Effector memory CD4-positive, alpha-beta T cell (primary cell): ENCODE results near the gene PAFAH1B1.

Experiments
- DNase-seq, 3 donors: peaks; one replicate each; pipeline ENCODE4 v3.0.0-alpha.2; 2020
- H3K27ac ChIP-seq: 2 replicates; pipeline ENCODE4 v1.7.0; 2013; ENCODE audit warnings: mild to moderate bottlenecking, low read length, moderate library complexity; ENCODE audit not compliant: insufficient read depth, poor library complexity, severe bottlenecking
- H3K27me3 ChIP-seq: replicated peaks from 2 replicates; pipeline ENCODE4 v1.7.0; 2013; ENCODE audit warnings: mild to moderate bottlenecking, low read length; ENCODE audit not compliant: insufficient read depth, control insufficient read depth, poor library complexity, severe bottlenecking
- H3K36me3 ChIP-seq: 2 replicates; pipeline ENCODE4 v1.7.0; 2013; ENCODE audit warnings: mild to moderate bottlenecking, low read length, moderate library complexity; ENCODE audit not compliant: control insufficient read depth, insufficient read depth
- H3K4me1 ChIP-seq: 2 replicates; pipeline ENCODE4 v1.7.0; 2013; ENCODE audit warnings: low read length, mild to moderate bottlenecking; ENCODE audit not compliant: control insufficient read depth, insufficient read depth, poor library complexity, severe bottlenecking
- H3K4me3 ChIP-seq: 2 replicates; pipeline ENCODE4 v1.7.0; 2013; ENCODE audit warnings: low read length, low read depth, mild to moderate bottlenecking; ENCODE audit not compliant: insufficient read depth, poor library complexity, severe bottlenecking
- H3K9me3 ChIP-seq: 2 replicates; pipeline ENCODE4 v1.7.0; 2013; ENCODE audit warnings: mild to moderate bottlenecking, low read length, moderate library complexity; ENCODE audit not compliant: control insufficient read depth

PAFAH1B1 gene

GRCh38 chr17:2716649-2717048, 123.2 kb downstream of the PAFAH1B1 start:
- Histone ChIP-seq H3K27me3 (no peaks in the 10 kb centered on the region), H3K9me3 (no peaks in the 10 kb centered on the region), H3K27ac (no peak overlapping the region), H3K36me3 (no peaks in the 10 kb centered on the region), H3K4me3 (no peak overlapping the region), H3K4me1 (peaks cover 8% of the 10 kb centered on the region)
- no peak for DNase-seq

- DNase-seq = no peak
- Histone ChIP-seq H3K27ac (no peak overlapping the region), H3K4me3 (no peak overlapping the region), H3K27me3 (no peaks in the 10 kb centered on the region), H3K36me3 (no peaks in the 10 kb centered on the region), H3K9me3 (no peaks in the 10 kb centered on the region), H3K4me1 (no peaks in the 10 kb centered on the region)
These were observed 124.9 kb downstream of the PAFAH1B1 start for GRCh38 chr17:2718150-2718938.

GRCh38 chr17:2719861-2720260, 126.4 kb downstream of the PAFAH1B1 start:
- Histone ChIP-seq H3K36me3 (no peaks in the 10 kb centered on the region), H3K4me3 (no peak overlapping the region), H3K9me3 (no peaks in the 10 kb centered on the region), H3K4me1 (no peaks in the 10 kb centered on the region), H3K27me3 (no peaks in the 10 kb centered on the region), H3K27ac (no peak overlapping the region)
- DNase-seq = no peak

- Histone ChIP-seq H3K9me3 (no peaks in the 10 kb centered on the region), H3K36me3 (no peaks in the 10 kb centered on the region), H3K27me3 (no peaks in the 10 kb centered on the region), H3K4me3 (no peak overlapping the region), H3K27ac (no peak overlapping the region), H3K4me1 (no peaks in the 10 kb centered on the region)
- DNase-seq = no peak
These were observed 128.1 kb downstream of the PAFAH1B1 start for GRCh38 chr17:2721603-2722002.

- no peaks in the 10 kb centered on the region for H3K27me3 ChIP-seq
- no peak overlapping the region for H3K4me3 ChIP-seq
- H3K9me3 ChIP-seq = no peaks in the 10 kb centered on the region
- no peak for DNase-seq
- H3K27ac ChIP-seq = no peak overlapping the region
- H3K4me1 ChIP-seq = no peaks in the 10 kb centered on the region
- no peaks in the 10 kb centered on the region for H3K36me3 ChIP-seq
These were observed 129.2 kb downstream of the PAFAH1B1 start for GRCh38 chr17:2722611-2723010.

- no peaks in the 10 kb centered on the region for H3K4me1 ChIP-seq
- no peak overlapping the region for H3K4me3 ChIP-seq
- H3K36me3 ChIP-seq = no peaks in the 10 kb centered on the region
- H3K9me3 ChIP-seq = no peaks in the 10 kb centered on the region
- H3K27me3 ChIP-seq = no peaks in the 10 kb centered on the region
- no peak for DNase-seq
- H3K27ac ChIP-seq = no peak overlapping the region
These were observed 130.1 kb downstream of the PAFAH1B1 start for GRCh38 chr17:2723505-2723996.

GRCh38 chr17:2723997-2724783, 130.7 kb downstream of the PAFAH1B1 start:
- Histone ChIP-seq H3K4me1 (no peaks in the 10 kb centered on the region), H3K27me3 (no peaks in the 10 kb centered on the region), H3K9me3 (no peaks in the 10 kb centered on the region), H3K36me3 (no peaks in the 10 kb centered on the region), H3K4me3 (no peak overlapping the region), H3K27ac (no peak overlapping the region)
- DNase-seq = no peak

- no peaks in the 10 kb centered on the region for H3K4me1 ChIP-seq
- no peaks in the 10 kb centered on the region for H3K36me3 ChIP-seq
- H3K27ac ChIP-seq = no peak overlapping the region
- no peaks in the 10 kb centered on the region for H3K27me3 ChIP-seq
- no peaks in the 10 kb centered on the region for H3K9me3 ChIP-seq
- DNase-seq = no peak
- peak overlapping the region; percentile 39 for H3K4me3 ChIP-seq
These were observed 131.3 kb downstream of the PAFAH1B1 start for GRCh38 chr17:2724784-2725164.

- H3K4me3 ChIP-seq = no peak overlapping the region
- H3K27ac ChIP-seq = no peak overlapping the region
- no peaks in the 10 kb centered on the region for H3K9me3 ChIP-seq
- no peaks in the 10 kb centered on the region for H3K36me3 ChIP-seq
- no peaks in the 10 kb centered on the region for H3K27me3 ChIP-seq
- no peak for DNase-seq
- H3K4me1 ChIP-seq = no peaks in the 10 kb centered on the region
These were observed 137.4 kb downstream of the PAFAH1B1 start for GRCh38 chr17:2730764-2731353.

- no peaks in the 10 kb centered on the region for H3K27me3 ChIP-seq
These were observed 138.4 kb downstream of the PAFAH1B1 start for GRCh38 chr17:2731807-2732206.

More at GRCh38 chr17:2731807-2732206, 138.4 kb downstream of the PAFAH1B1 start:
- Histone ChIP-seq H3K9me3 (no peaks in the 10 kb centered on the region), H3K27ac (no peak overlapping the region), H3K4me3 (no peak overlapping the region), H3K36me3 (no peaks in the 10 kb centered on the region), H3K4me1 (no peaks in the 10 kb centered on the region)
- DNase-seq = no peak
